GM21360 (cell line): Measurements from ENCODE around the gene PREX1.

Experiments used
- ATAC-seq: cut with Tn5 transposase; IDR thresholded peaks from one replicate; pipeline ENCODE4 v1.9.1; 2021; ENCODE audit warnings: mild to moderate bottlenecking, moderate library complexity; ENCODE audit not compliant: unreplicated experiment

The PREX1 gene

DNA sequence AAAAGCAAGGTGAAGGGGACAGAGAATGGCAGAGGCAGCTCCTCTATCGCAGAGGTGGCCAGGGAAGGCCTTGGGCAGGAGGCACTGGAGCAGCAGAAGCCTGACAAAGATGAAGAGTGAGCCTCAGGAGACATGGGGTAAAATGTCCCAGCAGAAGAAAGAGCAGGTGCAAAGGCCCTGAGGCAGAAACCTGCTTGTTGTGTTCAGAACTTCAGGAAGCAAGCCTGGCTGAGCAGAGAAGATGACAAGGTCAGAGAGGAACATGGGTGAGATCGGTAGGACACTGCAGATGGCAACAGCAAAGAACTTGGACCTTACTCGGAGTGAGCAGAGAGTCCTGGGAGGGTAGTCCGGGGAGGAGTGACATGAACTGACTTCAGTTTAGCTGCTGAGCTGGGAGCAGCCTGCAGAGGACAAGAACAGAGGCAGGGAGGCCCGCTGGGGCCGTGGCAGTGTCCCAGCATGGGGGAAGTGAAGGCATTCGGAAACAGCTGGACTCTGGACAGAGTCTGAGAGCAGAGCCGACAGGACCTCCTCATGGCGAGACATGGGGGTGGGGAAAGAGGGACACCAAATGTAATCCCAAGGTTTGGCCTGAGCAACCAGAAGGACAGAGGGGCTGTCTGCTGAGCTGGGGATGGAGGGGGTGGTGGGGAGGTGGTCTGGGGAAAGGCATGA, 106.3 kb downstream of the PREX1 start:
- no peak for ATAC-seq

- ATAC-seq, result no peak
Measured at GRCh38 chr20:48720256-48720985, 107.4 kb downstream of the PREX1 start.

DNA sequence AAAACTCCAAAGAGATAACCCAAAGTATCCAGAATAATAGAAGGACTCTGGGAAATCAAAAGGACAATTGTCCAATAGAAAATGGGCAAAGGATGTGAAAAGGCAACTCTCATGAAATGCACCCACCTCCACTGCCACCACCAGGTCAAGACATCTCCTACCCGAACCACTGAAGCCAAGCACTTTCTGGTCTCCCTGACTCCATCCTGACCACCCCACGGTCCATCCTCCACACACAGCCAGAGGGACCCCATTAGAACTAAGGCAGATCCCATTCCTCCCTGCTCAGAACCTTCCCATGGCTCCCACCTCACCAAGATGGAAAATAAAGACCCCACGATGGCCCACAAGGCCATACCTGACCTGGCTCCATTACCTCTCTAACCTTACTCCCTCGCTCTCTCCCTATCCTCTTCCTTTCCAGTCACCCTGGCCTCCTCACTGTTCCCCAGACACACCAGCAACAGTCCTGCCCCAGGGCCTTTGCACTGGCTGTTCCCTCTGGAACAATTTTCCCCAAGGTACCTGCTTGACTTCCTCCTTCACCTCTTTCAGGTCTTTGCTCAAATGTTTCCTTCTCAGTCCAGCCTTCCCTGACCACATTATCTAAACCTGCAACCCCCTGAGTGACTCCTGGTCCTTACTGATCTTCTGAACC, 108.1 kb downstream of the PREX1 start:
- no peak for ATAC-seq

DNA sequence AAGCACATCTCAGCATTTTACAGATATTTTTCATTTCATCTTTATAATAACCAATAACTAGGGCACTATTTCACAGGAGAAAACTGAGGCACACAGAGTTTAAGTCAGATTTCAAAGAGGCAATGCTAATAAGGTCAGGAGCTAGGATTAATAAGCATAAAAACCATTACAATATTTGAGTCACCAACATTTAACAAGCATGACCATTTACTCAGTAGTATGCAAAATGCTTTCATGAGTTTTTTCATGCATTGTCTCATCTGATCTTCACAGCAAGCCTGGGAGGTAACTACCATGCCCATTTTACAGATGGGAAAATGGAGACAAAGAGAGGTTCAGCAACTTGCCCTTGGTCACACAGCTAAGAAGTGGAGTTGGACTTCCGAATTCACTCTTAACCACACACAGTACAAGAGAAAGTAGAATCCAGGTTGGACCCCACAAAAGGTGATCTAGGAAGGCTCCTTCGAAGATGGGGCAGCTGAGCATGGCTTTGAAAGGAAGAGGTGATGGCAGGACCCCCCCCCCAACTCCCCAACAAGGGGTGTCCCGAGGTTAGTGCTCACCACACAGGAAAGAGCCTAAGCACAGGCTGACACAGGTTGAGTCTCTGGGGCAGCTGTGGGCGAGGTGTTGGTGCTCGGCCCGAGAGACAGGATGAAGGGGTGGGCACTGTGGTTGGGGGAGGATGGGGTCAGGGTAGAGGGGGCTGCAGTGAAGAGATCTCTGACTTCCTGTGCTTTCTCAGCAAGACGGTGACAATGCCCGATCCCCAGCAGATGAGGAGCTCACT, 108.8 kb downstream of the PREX1 start:
- no peak for ATAC-seq

GRCh38 chr20:48717680-48718223, 110.0 kb downstream of the PREX1 start:
- ATAC-seq, result no peak

DNA sequence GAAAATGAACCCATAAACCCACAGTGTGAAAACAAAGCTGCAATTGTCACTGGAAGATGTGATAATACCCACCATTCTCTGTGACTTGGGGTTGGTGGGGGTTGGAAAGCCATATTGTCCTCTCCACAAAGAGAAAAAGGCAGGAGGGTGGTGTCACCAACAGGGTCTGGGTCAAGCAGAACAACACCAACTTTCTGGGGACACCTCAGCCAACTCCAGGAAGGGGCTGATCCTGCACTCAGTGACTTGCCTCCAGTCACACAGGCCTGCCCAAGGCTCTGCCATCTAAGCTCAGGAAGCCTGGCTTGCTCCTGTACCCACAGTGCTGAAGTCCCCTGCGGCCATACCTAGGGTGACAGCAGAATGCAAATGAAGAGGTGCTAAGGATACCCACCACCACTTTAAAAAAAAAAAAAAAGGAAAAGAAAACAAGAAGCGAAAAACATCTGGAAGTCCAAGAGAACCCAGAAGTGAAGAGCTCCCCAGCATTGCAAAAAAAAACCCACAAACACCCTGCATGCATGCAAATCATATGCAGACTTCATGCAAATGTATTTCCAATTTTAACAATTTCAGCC, 110.6 kb downstream of the PREX1 start:
- ATAC-seq, result no peak

DNA sequence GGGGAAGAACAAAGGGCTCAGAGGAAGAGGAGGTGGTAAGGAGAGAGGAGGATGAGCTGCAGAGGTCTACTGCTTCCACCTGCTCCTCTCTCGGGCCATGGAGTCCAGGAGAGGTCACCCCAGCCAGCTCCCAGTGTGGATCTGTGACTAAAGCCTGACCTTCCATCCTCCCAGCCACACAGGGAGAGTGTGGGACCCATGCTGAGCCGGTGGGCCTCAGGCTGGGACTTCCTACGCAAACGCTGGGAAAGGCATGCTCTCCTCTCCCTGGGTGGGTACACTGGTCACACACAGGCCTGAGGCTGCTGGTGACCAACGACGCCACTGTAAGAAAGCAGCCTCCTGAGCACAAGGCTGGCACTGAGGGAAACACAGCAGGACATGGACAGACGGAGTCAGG, 111.3 kb downstream of the PREX1 start:
- ATAC-seq, result no peak

DNA sequence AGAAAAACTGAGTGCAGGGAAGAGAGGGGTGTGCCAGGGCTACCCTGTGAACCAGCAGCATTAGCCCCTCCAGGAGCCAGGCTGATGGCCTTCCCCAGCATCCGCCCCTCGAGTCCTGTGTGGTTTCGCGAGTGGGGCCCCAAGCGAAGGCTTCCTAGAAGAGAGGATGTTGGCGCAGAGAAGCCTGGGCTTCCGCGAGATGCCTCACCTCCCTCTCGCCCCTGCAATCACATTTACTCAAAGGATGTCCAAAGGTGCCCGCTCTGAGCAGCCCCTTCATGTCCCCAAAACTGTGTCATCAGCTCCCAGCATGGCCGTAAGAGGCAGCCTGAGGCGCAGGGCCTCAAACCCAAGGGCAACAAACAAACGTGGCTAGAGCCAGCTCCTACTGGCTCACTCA, 111.7 kb downstream of the PREX1 start:
- no peak for ATAC-seq

- ATAC-seq, result no peak
Measured at GRCh38 chr20:48714764-48715163, 113.0 kb downstream of the PREX1 start.

DNA sequence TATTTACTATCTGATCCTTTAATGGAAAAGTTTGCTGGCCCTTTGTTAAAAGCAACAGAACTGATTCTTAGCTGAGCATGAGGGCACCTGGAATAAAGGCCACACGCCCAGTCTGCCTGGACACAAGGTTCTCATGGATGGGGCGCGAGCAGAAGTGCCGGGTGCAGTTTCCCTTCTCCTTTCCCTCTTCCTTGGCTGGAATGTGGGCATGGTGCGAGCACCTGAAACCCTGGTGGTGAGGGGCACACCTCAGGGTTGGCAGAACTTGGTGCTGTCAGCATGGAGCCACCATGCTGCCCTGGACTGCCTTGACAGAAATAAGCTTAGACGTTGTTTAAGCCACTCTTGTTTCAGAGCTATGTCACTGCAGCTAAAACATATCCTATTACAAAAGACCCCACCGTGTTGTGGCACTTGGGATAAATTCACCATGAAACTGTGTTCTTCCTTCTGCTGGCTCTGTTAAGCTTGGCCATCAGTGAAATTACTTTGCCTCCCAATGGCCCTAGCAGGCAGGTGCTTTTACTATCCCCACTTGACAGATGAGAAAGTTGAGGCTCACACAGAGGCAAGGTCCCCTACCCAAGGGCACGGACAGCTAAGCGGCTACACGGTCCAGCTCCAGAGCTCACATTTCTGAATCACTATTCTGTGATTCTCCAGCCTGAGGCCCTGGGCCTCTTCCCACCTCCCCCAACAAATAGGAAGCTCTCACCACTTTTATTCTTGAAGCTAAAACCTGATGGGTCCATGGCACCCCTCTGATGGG, 115.9 kb downstream of the PREX1 start:
- ATAC-seq, result peak; percentile 20

- ATAC-seq, result no peak
Measured at GRCh38 chr20:48711044-48711428, 116.8 kb downstream of the PREX1 start.

DNA sequence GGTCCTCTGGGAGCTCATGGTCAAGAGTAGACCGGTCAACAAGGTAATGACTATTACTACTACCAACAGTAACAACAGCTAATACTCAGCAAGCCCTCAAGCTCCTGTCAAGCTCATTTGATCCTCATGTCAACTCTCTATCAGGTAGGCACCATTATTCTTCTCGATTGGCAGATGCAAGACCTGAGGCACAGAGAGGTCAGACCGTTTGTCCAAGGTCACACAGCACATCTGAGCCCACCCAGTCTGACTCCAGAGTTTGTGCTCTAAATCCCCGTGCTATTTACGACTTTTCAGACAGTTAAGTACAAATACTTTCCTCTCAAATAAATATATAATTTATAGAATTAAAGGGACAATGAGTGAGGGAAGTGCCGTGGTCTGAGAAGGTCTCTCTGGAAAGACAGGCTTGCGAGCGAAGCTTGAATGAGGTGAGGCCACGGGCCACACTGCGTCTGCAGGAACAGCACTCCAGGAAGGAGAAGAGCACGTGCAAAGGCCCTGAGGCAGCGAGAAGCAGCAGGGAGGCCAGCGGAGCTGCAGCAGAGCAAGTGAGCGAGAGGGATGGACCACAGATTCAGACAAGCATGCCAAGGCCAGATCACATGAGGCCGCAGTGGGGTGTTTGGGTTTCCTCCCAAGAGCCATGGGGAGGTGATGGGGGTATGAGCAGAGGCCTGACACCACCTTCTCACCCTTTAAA, 117.3 kb downstream of the PREX1 start:
- no peak for ATAC-seq

DNA sequence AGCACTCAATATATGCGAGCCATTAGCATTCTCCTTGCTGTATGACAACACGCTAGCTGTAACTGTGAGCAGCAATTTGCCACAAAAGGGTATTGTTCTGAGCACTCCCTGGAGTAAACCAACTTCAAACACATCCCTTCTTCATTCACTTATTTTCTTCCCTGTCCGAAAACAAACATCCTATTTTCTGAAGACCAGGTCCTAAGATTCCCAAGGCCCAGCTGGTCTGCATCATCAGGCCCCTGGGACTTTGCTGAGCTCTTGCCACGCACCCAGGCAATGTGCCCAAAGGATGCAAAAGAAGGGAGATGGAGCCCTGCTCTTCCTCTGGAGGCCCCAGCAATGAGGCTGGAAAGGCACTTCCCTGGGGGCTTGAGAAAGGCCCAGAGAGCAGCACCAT, 118.1 kb downstream of the PREX1 start:
- ATAC-seq, result no peak

GRCh38 chr20:48709058-48709691, 118.6 kb downstream of the PREX1 start:
- no peak for ATAC-seq

- ATAC-seq, result no peak
Measured at GRCh38 chr20:48708630-48709029, 119.2 kb downstream of the PREX1 start.

GRCh38 chr20:48708116-48708515, 119.7 kb downstream of the PREX1 start:
- no peak for ATAC-seq

GRCh38 chr20:48706710-48707365, 121.0 kb downstream of the PREX1 start:
- ATAC-seq, result no peak

GRCh38 chr20:48706116-48706656, 121.6 kb downstream of the PREX1 start:
- ATAC-seq, result no peak
